ENCODE results near the gene F11.

- peak; percentile 83 for TF ChIP-seq CTCF (IDR thresholded peaks at IDR 0.05)
- no peak for TF ChIP-seq EZH2 (IDR thresholded peaks at IDR 0.05)
Observed at GRCh38 chr4:186297013-186297645, 31.1 kb downstream of the F11 start.
